GM10248 (cell line): ENCODE data around the gene OSTF1.

ENCODE experiments used
- CTCF ChIA-PET: fragments of 300-600 bp; sonication (Branson Sonifier 250); formaldehyde crosslinking; extraction: SDS; loops from one replicate; lab custom pipeline; 2021; ENCODE audit warnings: antibody characterized with exemption; lab: Yijun Ruan, JAX
- POLR2A ChIA-PET: fragments of 350-650 bp; sonication (Branson Sonifier 250); formaldehyde crosslinking; extraction: SDS; loops from one replicate; lab custom pipeline; 2020; ENCODE audit warnings: antibody characterized with exemption; lab: Yijun Ruan, JAX
- DNase-seq: peaks from one replicate; pipeline ENCODE4 v3.0.0; 2012; ENCODE audit errors: extremely low spot score
- CTCF ChIP-seq: IDR thresholded peaks from 2 replicates; pipeline ENCODE4 v1.5.1; 2012; ENCODE audit warnings: mild to moderate bottlenecking, low read depth; ENCODE audit errors: extremely low read depth, missing control alignments, control extremely low read depth

The OSTF1 gene

GRCh38 chr9:75109210-75109839 is 21.0 kb downstream of the OSTF1 start:
- DNase-seq: no peak
- ChIA-PET CTCF (no interaction called here), POLR2A (no interaction called here)
- TF ChIP-seq CTCF: no peak

DNA sequence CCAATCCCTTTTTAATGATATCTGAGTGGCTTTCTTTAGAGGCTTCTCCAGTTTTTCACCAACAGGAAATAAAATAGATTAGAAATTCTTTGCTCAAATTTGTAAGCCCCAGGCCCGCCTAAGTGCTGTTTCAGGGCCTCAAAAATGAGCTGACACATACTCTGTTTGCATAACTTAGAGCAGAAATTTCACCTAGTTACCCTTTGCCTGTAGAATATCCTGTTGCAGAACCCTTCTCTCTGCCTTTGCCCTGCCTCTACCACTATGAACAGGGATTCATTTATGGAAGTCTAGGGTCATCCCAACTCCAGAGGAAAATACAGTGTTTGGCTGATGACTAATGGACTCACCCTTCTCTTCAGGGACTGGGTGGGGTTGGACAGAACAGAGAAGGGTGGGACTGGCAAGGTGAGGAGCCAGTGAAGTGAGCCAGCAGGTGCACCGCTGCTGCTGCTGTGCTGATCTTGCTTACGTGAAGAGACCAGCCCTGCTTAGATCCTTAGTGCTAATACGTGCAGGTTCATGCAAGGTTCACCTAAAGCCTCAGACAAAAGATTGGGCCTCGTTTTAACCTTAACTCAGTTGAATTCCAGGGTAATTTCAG is 22.8 kb downstream of the OSTF1 start:
- DNase-seq: no peak
- CTCF ChIA-PET: interaction anchor here (0.7 to 1.0 kb wide), 2 partner anchors 9 to 16 kb away, joined by 3 read pairs; no protein-coding TSS in a partner anchor
- TF ChIP-seq CTCF: no peak
- POLR2A ChIA-PET: no interaction called here

- no peak for TF ChIP-seq CTCF
- ChIA-PET CTCF (interaction anchor here (1.2 kb wide), 1 partner anchor 11 kb away, joined by 3 read pairs; no protein-coding TSS in a partner anchor), POLR2A (no interaction called here)
- no peak for DNase-seq
These were observed 24.5 kb downstream of the OSTF1 start for GRCh38 chr9:75112789-75113188.

- CTCF ChIA-PET: interaction anchor here (1.2 kb wide), 1 partner anchor 342 kb away, joined by 4 read pairs; no protein-coding TSS in a partner anchor
- no peak for DNase-seq
- POLR2A ChIA-PET: no interaction called here
- TF ChIP-seq CTCF: no peak
These were observed 28.0 kb downstream of the OSTF1 start for GRCh38 chr9:75116306-75116705.

GRCh38 chr9:75117564-75117963 is 29.2 kb downstream of the OSTF1 start:
- POLR2A ChIA-PET: no interaction called here
- no peak for TF ChIP-seq CTCF
- CTCF ChIA-PET: interaction anchor here (0.9 to 1.2 kb wide), 2 partner anchors 26 to 344 kb away, joined by 3 to 4 read pairs; no protein-coding TSS in a partner anchor
- no peak for DNase-seq

DNA sequence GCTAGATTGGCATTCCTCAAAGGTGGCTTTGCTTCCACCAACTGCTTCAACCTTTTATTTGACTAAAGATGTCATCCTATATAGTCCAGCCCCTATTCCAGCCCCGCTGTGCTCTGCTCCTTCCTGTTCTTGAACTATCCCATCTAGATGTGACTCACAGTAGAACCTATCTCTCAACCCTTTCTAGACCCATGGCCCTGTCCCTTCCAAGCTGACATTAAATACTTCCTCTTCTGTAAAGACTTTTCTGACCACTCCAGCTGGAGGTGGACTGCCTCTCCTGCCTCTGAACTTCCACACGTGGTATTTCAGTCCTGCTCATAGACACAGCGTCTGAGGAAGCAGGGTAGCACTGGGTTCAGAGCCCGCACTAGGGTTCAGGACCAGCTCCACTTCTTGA is 32.4 kb downstream of the OSTF1 start:
- no peak for TF ChIP-seq CTCF
- ChIA-PET POLR2A (no interaction called here), CTCF (interaction anchor here (1.8 kb wide), 1 partner anchor 25 kb away, joined by 6 read pairs; no protein-coding TSS in a partner anchor)
- DNase-seq: no peak
